ENCODE data around the gene C8G.

Gene C8G

GRCh38 chr9:136955202-136955942 lies 10.3 kb downstream of the C8G start:
- no peak for DNase-seq

DNA sequence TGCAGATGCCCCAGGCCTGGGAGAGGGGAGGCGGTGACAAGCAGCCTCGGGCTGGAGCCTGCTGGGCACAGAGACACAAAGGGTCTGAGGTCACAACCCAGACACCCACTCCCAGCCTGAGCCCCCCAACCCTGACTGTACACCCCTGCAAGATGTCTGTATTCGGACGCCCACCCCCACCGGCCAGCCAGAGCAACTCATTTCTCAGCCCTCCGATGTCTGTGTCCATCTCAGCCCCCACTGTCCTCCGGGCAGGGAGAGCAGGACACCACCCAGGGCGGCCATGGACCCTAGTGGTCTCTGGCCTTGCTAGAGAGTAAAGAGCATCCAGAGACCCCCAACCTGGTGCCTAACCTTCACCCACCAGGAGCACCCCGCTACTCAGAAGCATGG lies 10.9 kb downstream of the C8G start:
- DNase-seq: no peak

DNA sequence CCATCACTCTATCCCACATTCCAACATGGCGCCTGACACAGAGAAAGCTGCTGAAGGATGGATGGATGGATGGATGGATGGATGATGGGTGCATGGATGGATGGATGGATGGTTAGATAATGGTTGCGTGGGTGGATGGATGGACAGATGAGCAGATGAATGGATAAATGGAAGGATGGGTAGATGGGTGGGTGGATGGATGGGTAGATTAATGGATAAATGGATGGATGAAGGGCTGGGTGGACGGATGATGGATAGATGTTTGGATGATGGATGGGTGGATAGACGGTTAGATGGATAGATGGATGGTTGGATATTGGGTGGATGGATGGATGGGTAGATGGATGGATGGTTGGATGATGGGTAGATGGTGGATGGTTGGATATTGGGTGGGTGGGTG lies 11.6 kb downstream of the C8G start:
- DNase-seq: no peak

GRCh38 chr9:136957461-136957860 lies 12.4 kb downstream of the C8G start:
- DNase-seq: no peak

GRCh38 chr9:136957901-136958300 lies 12.9 kb downstream of the C8G start:
- DNase-seq: no peak

- no peak for DNase-seq
Observed at GRCh38 chr9:136958473-136958872, 13.4 kb downstream of the C8G start.

DNA sequence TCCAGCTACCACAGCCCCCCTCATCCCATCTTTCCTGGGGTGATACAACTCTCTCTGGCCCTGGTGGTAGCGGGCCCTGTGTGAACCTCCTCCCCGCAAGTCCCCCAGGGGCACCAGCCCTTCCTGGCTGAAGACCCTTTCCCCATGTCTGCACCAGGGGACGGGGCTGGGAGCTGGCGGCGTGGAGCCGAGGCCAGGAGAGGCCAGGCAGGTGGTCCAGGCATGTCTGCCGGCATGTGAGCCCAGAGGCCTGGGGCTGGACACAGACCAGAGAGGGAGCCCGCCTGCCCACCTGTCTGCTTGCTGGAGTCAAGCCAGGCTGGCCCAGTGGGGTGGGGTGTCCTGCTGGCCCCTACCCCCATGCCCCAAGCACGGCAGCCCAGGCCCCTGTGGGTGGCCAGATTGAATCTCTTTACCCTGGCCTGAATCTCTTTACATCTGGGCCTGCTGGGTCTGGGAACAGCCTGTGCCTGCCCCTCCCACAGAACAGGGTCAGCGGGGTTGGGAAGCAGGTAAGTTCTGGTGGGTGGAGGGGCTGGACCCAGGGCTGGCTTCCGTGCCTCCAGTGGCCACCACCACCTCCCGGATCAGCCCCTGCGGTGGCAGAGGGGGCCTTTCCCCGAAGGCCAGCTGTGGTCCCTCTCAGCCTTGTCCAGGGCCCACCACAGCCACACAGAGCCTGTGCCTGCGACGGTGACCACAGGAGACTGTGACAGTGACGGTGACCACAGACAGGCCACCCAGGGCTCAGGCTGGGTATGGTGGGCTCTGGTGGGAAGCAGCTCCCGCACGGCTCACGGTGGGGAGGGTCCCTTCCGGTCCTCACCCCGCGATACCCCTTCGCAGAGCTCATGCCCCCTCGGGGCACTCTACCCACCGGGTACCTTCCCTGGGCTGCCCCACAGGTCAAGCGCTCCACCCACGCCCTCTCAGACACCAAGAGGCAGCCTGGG lies 14.1 kb downstream of the C8G start:
- no peak for DNase-seq

DNA sequence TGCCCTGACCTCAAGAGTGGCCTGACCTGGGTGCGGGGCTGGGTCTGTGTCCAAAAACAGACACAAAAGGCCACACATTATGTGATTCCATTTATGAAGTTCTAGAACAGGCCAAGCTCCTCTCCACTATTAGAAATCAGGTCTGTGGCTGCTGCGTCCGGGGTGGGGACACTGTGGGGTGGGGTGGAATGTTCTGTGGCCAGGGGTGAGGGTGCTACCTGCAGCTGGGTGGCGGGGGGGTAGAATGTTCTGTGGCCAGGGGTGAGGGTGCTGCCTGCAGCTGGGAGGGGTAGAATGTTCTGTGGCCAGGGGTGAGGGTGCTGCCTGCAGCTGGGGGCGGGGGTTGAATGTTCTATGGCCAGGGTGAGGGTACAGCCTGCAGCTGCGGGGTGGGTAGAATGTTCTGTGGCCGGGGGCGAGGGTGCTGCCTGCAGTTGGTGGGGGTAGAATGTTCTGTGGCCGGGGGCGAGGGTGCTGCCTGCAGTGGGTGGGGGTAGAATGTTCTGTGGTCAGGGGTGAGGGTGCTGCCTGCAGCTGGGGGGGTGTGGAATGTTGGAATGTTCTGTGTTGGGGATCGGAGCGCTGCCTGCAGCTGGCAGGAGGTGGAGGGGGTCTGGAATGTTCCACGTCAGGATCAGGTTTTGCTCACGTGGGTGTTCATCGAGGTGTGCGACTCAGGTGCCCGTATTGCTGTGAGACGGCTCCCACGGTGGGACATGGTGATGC lies 15.3 kb downstream of the C8G start:
- DNase-seq: no peak

DNA sequence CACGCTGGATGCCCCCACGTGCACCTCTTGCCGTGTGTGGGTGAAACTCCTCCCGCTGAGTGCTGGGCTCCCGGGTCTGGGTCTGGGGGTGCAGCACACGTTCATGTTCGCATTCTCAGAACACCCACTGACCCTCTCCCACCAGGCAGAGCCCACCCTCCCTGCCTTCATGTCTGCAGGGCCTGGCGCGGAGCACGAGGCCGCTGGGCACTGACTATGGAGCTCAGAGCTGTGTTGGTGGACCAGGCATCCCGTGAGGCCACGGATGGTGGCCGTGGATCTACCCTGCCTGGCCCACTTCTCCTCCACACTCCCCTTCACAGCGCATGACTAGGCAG lies 15.9 kb downstream of the C8G start:
- DNase-seq: no peak

- no peak for DNase-seq
Observed at GRCh38 chr9:136961279-136962065, 16.4 kb downstream of the C8G start.

- DNase-seq: no peak
Observed at GRCh38 chr9:136962163-136962562, 17.1 kb downstream of the C8G start.

GRCh38 chr9:136962701-136963248 lies 17.7 kb downstream of the C8G start:
- no peak for DNase-seq

- DNase-seq: no peak
Observed at GRCh38 chr9:136963341-136963740, 18.3 kb downstream of the C8G start.

DNA sequence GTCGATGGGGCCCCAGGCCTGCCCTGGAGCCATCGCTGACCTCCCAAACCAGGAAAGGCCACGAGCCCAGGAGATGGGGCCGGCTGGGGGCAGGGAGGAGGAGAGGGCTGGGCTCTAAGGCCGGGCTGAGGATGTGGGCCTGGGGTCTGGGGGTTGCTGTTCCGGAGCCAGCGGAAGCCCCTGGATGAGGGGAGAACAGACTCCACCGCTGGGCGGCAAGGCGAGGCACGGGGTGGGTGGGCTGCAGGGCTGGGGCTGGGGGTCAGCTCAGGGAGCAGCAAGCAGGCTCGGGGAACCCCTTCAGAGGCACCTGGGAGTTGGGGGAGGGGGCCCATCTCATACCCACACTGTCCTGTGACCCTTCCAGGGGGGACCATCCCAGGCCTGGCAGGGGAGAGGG lies 18.7 kb downstream of the C8G start:
- no peak for DNase-seq

DNA sequence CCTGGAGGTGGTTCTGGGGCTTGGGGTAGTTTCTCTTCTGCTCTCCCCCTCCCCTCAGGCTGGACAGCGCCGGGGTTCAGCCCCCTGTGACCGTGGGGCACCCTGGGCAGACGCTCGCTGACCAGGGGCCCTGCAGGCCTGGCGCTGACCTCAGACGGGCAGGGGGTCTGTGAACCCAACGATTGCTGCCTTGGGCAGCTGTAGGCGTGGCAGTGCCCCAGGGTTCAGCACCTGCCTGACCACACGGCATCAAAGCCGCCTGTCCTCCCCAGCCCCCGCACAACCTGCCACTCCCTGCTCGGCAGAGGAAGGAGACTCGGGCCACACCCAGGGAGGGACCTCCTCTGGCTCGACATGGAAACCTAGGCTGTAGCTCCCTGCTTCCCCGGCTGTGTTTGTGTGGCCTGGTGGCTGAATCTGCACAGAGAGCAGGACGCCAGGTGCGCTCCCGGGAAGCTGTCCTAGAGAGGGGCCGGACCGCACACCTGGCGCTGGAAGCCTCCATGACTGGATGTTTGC lies 19.2 kb downstream of the C8G start:
- no peak for DNase-seq

GRCh38 chr9:136964833-136965422 lies 19.9 kb downstream of the C8G start:
- no peak for DNase-seq

DNA sequence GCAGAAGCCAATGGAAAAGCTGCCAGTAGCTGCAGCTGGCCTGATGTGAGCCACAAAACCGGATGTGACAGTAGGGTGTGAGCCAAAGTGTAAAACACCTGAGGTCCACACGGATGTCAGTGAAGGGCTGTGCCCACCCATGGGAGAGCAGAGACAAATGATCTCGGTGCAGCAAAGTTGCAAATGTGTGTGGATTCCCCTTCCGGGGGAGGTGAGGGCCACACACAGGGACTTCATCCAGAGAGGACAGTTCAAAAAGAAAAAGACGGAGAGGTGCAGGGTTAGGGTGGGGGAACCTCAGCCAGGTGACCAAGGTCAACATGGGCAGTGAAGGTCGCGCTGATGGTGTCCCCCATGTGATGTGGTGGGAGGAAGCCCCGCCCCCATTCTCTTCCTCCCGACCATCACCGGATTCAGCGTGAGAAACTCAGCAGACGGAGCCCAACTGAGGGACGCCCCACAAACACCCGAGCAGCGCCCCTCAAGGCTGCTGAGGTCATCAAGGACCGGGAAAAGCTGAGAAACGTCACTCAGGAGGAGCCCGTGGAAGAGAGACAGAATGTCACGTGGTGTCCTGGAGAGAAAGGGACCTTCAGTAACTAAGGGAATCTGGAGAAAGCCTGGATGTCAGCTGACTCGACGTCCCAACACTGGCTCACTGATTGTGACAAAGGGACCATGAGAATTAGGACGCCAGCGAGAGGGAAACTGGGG lies 20.9 kb downstream of the C8G start:
- no peak for DNase-seq

DNA sequence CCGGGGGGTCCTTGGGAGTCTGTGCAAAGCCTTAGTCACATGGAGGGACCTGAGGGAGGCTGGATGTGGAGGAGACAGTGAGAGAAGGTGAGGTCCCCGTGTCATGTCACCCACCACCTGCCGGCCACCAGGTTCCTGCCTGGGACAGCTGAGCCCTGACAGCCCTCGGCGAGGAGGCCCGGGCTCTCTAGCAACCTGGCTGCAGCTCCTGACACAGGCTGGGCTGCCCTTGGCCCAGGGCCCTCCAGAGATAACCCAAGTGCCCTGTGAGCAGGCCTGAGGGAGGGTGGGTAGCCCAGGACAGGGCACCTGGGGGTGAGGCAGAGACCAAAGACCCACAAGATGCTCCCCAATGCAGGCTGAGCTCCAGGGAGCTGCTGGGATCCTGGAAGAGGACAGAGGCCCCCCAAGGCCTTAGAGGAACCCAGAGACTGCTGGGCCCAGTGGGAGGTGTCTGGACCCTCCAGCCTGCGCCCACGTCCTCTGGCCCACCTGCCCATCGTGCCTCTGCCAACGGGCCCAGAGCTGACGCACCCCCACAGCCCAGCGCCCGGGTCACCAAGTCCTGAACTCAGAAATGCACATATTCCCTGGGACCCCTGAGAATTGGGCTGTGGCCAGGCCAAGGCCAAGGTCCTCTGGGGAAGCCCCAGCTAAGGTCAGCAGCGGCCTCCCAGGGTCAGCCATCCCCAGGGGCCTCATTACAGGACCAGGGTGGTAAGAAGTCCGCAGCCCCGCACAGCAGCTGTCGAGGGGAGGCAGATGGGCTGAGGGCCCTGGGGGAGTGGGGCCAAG lies 23.5 kb downstream of the C8G start:
- no peak for DNase-seq

- DNase-seq: no peak
Observed at GRCh38 chr9:136969150-136969549, 24.1 kb downstream of the C8G start.

DNA sequence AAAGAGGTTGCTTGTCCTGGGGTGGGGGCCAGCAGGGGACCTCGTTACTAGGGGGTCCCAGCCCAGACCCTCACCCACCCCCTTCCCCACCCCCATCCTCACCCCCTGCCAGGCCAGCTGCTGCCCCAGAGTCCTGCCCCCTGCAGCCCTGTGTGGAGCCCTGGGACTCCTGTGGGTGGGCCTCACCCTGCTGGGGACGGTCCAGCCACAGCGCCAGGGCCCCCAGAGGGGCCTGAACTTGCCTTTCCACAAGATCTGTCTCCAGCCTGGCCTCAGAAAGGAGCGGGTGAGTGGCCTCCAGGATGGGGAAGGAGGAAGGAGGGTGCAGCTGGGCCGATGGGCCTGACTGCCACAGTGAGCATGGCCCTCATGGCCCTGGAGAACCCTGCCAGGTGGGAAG lies 24.7 kb downstream of the C8G start:
- DNase-seq: no peak
